ENCODE data around the gene TMEM258. TPM values are rescaled to one million over a fixed set of nuclear protein-coding genes. Genes with fewer than 3 reads are reported as not detected.

Gene TMEM258
- total RNA-seq, 4 donors from 2014 or later: 36.5 to 51.8 (median 47.2) TPM

- DNase-seq (no peak), ATAC-seq (no peak)
- TF ChIP-seq POLR2A (IDR thresholded peaks at IDR 0.05) (no peak), CTCF (IDR thresholded peaks at IDR 0.05 in 4 of 5, conservative IDR thresholded peaks at IDR 0.05 in 1 of 5) (no peak)
- Histone ChIP-seq H3K36me3 (no peaks in the 10 kb centered on the region), H3K27me3 (peaks cover 7 to 17% (median 8%) of the 10 kb centered on the region in 3 donors), H3K4me1 (no peaks in the 10 kb centered on the region), H3K9me3 (no peaks in the 10 kb centered on the region), H3K4me3 (no peak overlapping the region), H3K27ac (no peak overlapping the region)
- in situ Hi-C loops (cut with MboI; ENCODE audit: low sequenced_read_pairs in 4 of 4) (no loop called here), intact Hi-C loops (cut with DNase I; ENCODE audit: low total_unique reads) (no loop called here)
These were observed 29.6 kb downstream of the TMEM258 start for GRCh38 chr11:61762798-61763197.

GRCh38 chr11:61762223-61762615, 30.2 kb downstream of the TMEM258 start:
- Histone ChIP-seq H3K4me1 (no peaks in the 10 kb centered on the region), H3K27ac (no peak overlapping the region), H3K4me3 (no peak overlapping the region), H3K9me3 (no peaks in the 10 kb centered on the region), H3K27me3 (peaks cover 7 to 17% (median 8%) of the 10 kb centered on the region in 3 donors), H3K36me3 (no peaks in the 10 kb centered on the region)
- DNase-seq: no peak
- in situ Hi-C loops (cut with MboI; ENCODE audit: low sequenced_read_pairs in 4 of 4): no loop called here
- TF ChIP-seq CTCF (IDR thresholded peaks at IDR 0.05 in 4 of 5, conservative IDR thresholded peaks at IDR 0.05 in 1 of 5) (no peak), POLR2A (IDR thresholded peaks at IDR 0.05) (no peak)
- no peak for ATAC-seq
- intact Hi-C loops (cut with DNase I; ENCODE audit: low total_unique reads): no loop called here

GRCh38 chr11:61761440-61762222, 30.8 kb downstream of the TMEM258 start:
- H3K4me1 ChIP-seq: no peaks in the 10 kb centered on the region
- no peak for ATAC-seq
- intact Hi-C loops (cut with DNase I; ENCODE audit: low total_unique reads): no loop called here
- TF ChIP-seq CTCF (IDR thresholded peaks at IDR 0.05 in 4 of 5, conservative IDR thresholded peaks at IDR 0.05 in 1 of 5): no peak
- no peak for TF ChIP-seq POLR2A (IDR thresholded peaks at IDR 0.05)
- no peaks in the 10 kb centered on the region for H3K36me3 ChIP-seq
- no peak overlapping the region for H3K27ac ChIP-seq
- H3K4me3 ChIP-seq: no peak overlapping the region
- peaks cover 7 to 17% (median 8%) of the 10 kb centered on the region in 3 donors for H3K27me3 ChIP-seq
- no peaks in the 10 kb centered on the region for H3K9me3 ChIP-seq
- no peak for DNase-seq
- in situ Hi-C loops (cut with MboI; ENCODE audit: low sequenced_read_pairs in 4 of 4): no loop called here

- Histone ChIP-seq H3K9me3 (no peaks in the 10 kb centered on the region), H3K4me1 (no peaks in the 10 kb centered on the region), H3K27ac (no peak overlapping the region), H3K27me3 (peaks cover 7 to 17% (median 8%) of the 10 kb centered on the region in 3 donors), H3K4me3 (no peak overlapping the region), H3K36me3 (no peaks in the 10 kb centered on the region)
- no peak for DNase-seq
- no peak for ATAC-seq
- TF ChIP-seq CTCF (IDR thresholded peaks at IDR 0.05 in 4 of 5, conservative IDR thresholded peaks at IDR 0.05 in 1 of 5) (no peak), POLR2A (IDR thresholded peaks at IDR 0.05) (no peak)
- in situ Hi-C loops (cut with MboI; ENCODE audit: low sequenced_read_pairs in 4 of 4) (no loop called here), intact Hi-C loops (cut with DNase I; ENCODE audit: low total_unique reads) (no loop called here)
These were observed 31.5 kb downstream of the TMEM258 start for GRCh38 chr11:61760946-61761345.

Measured in gastrocnemius medialis (tissue), 4 donors.